ENCODE data around the gene MSI2. TPM values are rescaled to one million over a fixed set of nuclear protein-coding genes. Genes with fewer than 3 reads are reported as not detected.
A peak's percentile ranks its signal among the peaks of the same experiment; 100 is the strongest.

The MSI2 gene
- total and polyA plus RNA-seq, 4 donors, result 9.4 to 64.0 (median 30.4) TPM

DNA sequence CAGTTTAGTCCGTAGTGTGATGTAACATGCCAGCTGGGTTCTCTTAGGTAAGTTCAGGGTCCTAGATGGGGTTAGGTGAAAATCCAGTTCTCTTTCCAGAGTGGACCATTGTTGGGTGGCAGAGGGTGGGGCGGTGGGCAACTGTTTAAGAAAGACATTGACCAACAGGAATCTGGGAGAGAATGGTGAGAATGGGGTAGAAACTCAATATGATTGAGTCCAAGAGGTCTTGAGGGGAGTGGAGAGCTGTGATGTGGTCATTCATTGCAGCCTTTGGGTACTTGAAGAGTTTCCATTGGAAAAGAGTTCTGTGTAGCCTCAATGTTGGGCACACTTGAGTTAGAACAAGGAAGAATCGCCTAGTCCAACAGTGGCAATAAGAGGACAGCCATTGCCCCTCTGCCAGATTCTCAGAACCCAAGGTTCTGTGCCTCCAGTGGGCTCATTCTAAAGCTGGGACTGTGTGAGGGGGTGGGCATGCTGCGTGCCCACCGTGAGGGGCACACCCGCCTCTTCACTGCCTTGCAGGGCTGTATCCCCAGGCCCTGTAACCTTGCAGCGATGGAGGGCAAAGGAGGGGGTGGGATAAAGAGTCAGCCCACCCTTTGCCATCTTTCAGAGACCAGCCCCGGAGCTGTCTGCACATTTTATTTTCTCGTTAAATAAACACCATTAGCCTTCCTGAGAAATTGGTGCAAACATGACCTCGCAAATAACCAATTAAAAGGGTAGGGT, 280.6 kb downstream of the MSI2 start:
- Histone ChIP-seq H3K9ac (ENCODE audit: insufficient read depth in 1 of 2, low read length in 2 of 2) (no peak overlapping the region), H3K27ac (ENCODE audit: low read depth in 1 of 2, low read length in 1 of 2) (peak overlapping the region in 1 of 2 donors; percentile 26), H3K9me3 (ENCODE audit: control insufficient read depth in 4 of 4, insufficient read depth in 3 of 4, low read length in 3 of 4) (peaks cover 0 to 2% (median 0%) of the 10 kb centered on the region in 4 donors), H3K36me3 (ENCODE audit: control insufficient read depth in 4 of 4, insufficient read depth in 4 of 4, low read length in 4 of 4) (peaks cover 0 to 3% (median 0%) of the 10 kb centered on the region in 4 donors), H3K4me3 (no peak overlapping the region), H3K27me3 (ENCODE audit: control insufficient read depth in 3 of 3, insufficient read depth in 3 of 3, low read length in 2 of 3) (no peaks in the 10 kb centered on the region), H3K4me1 (ENCODE audit: control insufficient read depth in 5 of 5, insufficient read depth in 5 of 5, low read length in 5 of 5) (peaks cover 3 to 41% (median 18%) of the 10 kb centered on the region in 5 donors)
- no peak for ATAC-seq (ENCODE audit: insufficient read depth, low FRiP score)
- DNase-seq, result no peak
- TF ChIP-seq, protein P1, sequence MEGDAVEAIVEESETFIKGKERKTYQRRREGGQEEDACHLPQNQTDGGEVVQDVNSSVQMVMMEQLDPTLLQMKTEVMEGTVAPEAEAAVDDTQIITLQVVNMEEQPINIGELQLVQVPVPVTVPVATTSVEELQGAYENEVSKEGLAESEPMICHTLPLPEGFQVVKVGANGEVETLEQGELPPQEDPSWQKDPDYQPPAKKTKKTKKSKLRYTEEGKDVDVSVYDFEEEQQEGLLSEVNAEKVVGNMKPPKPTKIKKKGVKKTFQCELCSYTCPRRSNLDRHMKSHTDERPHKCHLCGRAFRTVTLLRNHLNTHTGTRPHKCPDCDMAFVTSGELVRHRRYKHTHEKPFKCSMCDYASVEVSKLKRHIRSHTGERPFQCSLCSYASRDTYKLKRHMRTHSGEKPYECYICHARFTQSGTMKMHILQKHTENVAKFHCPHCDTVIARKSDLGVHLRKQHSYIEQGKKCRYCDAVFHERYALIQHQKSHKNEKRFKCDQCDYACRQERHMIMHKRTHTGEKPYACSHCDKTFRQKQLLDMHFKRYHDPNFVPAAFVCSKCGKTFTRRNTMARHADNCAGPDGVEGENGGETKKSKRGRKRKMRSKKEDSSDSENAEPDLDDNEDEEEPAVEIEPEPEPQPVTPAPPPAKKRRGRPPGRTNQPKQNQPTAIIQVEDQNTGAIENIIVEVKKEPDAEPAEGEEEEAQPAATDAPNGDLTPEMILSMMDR (IDR thresholded peaks at IDR 0.05; ENCODE audit: control extremely low read depth, extremely low read depth), result no peak
- WGBS, 2 donors, result 75 to 85% methylated on average over 10 of the region's 10 CpGs

DNA sequence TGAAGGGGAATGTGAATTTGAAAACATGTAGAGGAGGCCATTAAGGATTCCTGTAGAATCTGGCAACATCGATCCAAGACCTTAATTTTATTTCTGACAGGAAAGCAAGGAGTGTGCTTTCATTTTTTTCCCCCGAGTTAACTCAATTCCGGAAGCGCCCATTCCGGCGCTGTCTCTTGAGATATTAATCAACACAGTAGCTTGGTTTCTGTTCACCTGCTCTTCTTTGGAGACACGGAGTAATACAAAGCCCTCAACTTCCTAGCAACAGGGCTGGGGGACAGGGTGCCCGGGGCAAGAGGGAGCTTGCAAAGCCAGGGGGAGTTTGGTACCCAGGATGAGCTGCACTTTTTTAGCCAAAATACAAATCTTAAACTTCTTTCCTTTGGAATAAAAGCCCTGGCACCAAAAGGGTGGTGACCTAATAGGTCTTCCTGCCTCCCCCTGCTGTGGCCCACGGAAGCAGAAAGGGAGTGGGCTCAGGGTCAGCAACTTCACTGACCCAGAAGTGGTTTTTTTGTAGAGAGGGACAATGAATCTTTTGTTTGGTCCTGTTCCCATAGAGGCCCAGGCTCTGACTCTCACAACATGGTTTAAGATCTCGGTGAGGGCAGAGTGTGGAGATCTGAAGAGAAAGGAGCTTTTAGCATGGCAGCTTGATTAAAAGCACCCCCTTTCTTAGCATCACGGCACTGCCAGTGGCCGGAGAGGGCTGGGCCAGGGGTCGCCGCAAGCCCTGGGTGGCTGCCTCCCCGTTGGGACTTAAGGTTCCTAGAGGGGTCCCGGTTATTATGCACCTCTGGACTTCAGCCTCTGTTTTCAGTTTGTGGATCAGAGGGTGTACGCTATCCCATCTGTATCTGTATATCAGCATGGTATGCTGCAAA, 281.4 kb downstream of the MSI2 start:
- TF ChIP-seq, protein P1 (IDR thresholded peaks at IDR 0.05; ENCODE audit: control extremely low read depth, extremely low read depth), result no peak
- H3K27ac ChIP-seq (ENCODE audit: low read depth in 1 of 2, low read length in 1 of 2), result no peak overlapping the region
- H3K4me1 ChIP-seq (ENCODE audit: control insufficient read depth in 5 of 5, insufficient read depth in 5 of 5, low read length in 5 of 5), result peaks cover 3 to 42% (median 18%) of the 10 kb centered on the region in 5 donors
- WGBS, 2 donors, result 56 to 60% methylated on average over 17 of the region's 17 CpGs
- H3K9ac ChIP-seq (ENCODE audit: insufficient read depth in 1 of 2, low read length in 2 of 2), result no peak overlapping the region
- H3K36me3 ChIP-seq (ENCODE audit: control insufficient read depth in 4 of 4, insufficient read depth in 4 of 4, low read length in 4 of 4), result peaks cover 0 to under 1% (median 0%) of the 10 kb centered on the region in 4 donors
- no peak overlapping the region for H3K4me3 ChIP-seq
- no peak for DNase-seq
- H3K9me3 ChIP-seq (ENCODE audit: control insufficient read depth in 4 of 4, insufficient read depth in 3 of 4, low read length in 3 of 4), result peaks cover 0 to 2% (median 0%) of the 10 kb centered on the region in 4 donors
- ATAC-seq (ENCODE audit: insufficient read depth, low FRiP score), result no peak
- no peaks in the 10 kb centered on the region for H3K27me3 ChIP-seq (ENCODE audit: control insufficient read depth in 3 of 3, insufficient read depth in 3 of 3, low read length in 2 of 3)

DNA sequence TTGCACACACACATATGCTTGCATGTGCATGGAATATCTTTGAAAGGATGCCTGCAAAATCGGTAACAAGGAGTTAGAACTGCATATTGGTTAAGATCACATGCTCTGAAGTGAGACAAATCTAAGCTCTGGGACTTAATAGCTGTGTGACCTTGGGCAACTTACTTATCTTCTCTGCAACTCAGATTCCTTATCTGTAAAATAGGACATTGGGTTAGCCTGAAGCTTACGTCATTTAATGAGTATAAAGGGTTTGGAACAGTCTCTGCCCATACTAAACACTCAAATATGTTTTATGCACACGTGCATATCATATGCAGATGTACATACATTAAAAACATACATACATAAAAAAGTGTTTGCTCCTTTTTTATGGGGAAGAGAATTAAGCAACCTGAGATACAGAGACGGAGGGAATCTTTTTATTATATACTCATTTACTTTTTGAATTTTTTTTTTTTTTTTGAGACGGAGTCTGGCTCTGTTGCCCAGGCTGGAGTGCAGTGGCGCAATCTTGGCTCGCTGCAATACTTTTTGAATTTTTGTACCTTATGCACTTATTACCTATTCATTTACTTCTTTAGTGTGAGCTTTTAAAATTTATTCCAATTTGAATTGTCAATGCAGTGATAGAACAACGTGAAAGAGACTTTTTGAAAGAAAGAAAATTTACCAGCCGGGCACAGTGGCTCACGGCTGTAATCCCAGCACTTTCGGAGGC, 282.6 kb downstream of the MSI2 start:
- no peak overlapping the region for H3K4me3 ChIP-seq
- no peak overlapping the region for H3K27ac ChIP-seq (ENCODE audit: low read depth in 1 of 2, low read length in 1 of 2)
- WGBS, 2 donors, result 76 to 86% methylated on average over 11 of the region's 11 CpGs
- ATAC-seq (ENCODE audit: insufficient read depth, low FRiP score), result no peak
- no peaks in the 10 kb centered on the region for H3K27me3 ChIP-seq (ENCODE audit: control insufficient read depth in 3 of 3, insufficient read depth in 3 of 3, low read length in 2 of 3)
- no peaks in the 10 kb centered on the region for H3K36me3 ChIP-seq (ENCODE audit: control insufficient read depth in 4 of 4, insufficient read depth in 4 of 4, low read length in 4 of 4)
- H3K4me1 ChIP-seq (ENCODE audit: control insufficient read depth in 5 of 5, insufficient read depth in 5 of 5, low read length in 5 of 5), result peaks cover 3 to 42% (median 18%) of the 10 kb centered on the region in 5 donors
- H3K9ac ChIP-seq (ENCODE audit: insufficient read depth in 1 of 2, low read length in 2 of 2), result no peak overlapping the region
- no peak for DNase-seq
- peaks cover 0 to 2% (median 0%) of the 10 kb centered on the region in 4 donors for H3K9me3 ChIP-seq (ENCODE audit: control insufficient read depth in 4 of 4, insufficient read depth in 3 of 4, low read length in 3 of 4)
- TF ChIP-seq, protein P1 (IDR thresholded peaks at IDR 0.05; ENCODE audit: control extremely low read depth, extremely low read depth), result no peak
